ENCODE data around the gene FMN2.

The FMN2 gene

GRCh38 chr1:240091614-240092300, at the start of gene FMN2 (continued):
- TF ChIP-seq ZSCAN5A (tag by site-specific recombination; IDR thresholded peaks at IDR 0.05) = no peak
- peak; percentile 62 for TF ChIP-seq ZNF549 (tag by site-specific recombination; IDR thresholded peaks at IDR 0.05)
- TF ChIP-seq KLF17 (tag by site-specific recombination; IDR thresholded peaks at IDR 0.05) = peak; percentile 62
- TF ChIP-seq MZF1 (tag by site-specific recombination; IDR thresholded peaks at IDR 0.05; ENCODE audit: borderline replicate concordance) = peak; percentile 71
- no peak for TF ChIP-seq ZNF148 (tag by site-specific recombination; IDR thresholded peaks at IDR 0.05; ENCODE audit: borderline replicate concordance)
- TF ChIP-seq ZNF175 (tag by site-specific recombination; IDR thresholded peaks at IDR 0.05) = no peak
- 0 out of 2 replicates have a peak, but pooled peaks have one; percentile 11 for TF ChIP-seq PRDM6 (tag by site-specific recombination; IDR thresholded peaks at IDR 0.05)
- TF ChIP-seq ZNF221 (tag by site-specific recombination; IDR thresholded peaks at IDR 0.05; ENCODE audit: borderline replicate concordance) = no peak; the same call in 1 of the 2 replicates
- no peak for TF ChIP-seq SP3 (tag by site-specific recombination; IDR thresholded peaks at IDR 0.05)
- TF ChIP-seq ZNF768 (tag by site-specific recombination; IDR thresholded peaks at IDR 0.05) = no peak
- TF ChIP-seq GFI1B (tag by site-specific recombination; IDR thresholded peaks at IDR 0.05) = no peak
- TF ChIP-seq ZEB2 (tag by site-specific recombination; IDR thresholded peaks at IDR 0.05) = peak; percentile 33; the same call in 1 of the 2 replicates
- no peak for TF ChIP-seq YY2 (tag by site-specific recombination; IDR thresholded peaks at IDR 0.05)
- no peak for TF ChIP-seq ZNF701 (tag by site-specific recombination; IDR thresholded peaks at IDR 0.05)
- peak; percentile 98 for TF ChIP-seq PATZ1 (tag by site-specific recombination; IDR thresholded peaks at IDR 0.05)
- TF ChIP-seq ZNF639 (tag by site-specific recombination; IDR thresholded peaks at IDR 0.05) = no peak
- TF ChIP-seq ZNF19 (tag by site-specific recombination; IDR thresholded peaks at IDR 0.05; ENCODE audit: low read depth) = no peak
- no peak for TF ChIP-seq ZNF423 (tag by site-specific recombination; IDR thresholded peaks at IDR 0.05)
- no peak for TF ChIP-seq TSHZ1 (tag by site-specific recombination; IDR thresholded peaks at IDR 0.05; ENCODE audit: borderline replicate concordance)
- no peak; the same call in 1 of the 2 replicates for TF ChIP-seq WT1 (tag by site-specific recombination; IDR thresholded peaks at IDR 0.05)
- TF ChIP-seq ZNF426 (tag by site-specific recombination; IDR thresholded peaks at IDR 0.05) = no peak
- TF ChIP-seq ZNF354C (tag by site-specific recombination; IDR thresholded peaks at IDR 0.05; ENCODE audit: borderline replicate concordance, low read depth) = no peak
- no peak for TF ChIP-seq ZNF645 (tag by site-specific recombination; IDR thresholded peaks at IDR 0.05)
- no peak for TF ChIP-seq ZNF223 (tag by site-specific recombination; IDR thresholded peaks at IDR 0.05)
